D721Med (cell line): ENCODE results near the gene AZI2.
A peak's percentile ranks its signal among the peaks of the same experiment; 100 is the strongest.

ENCODE experiments used
- DNase-seq: peaks from one replicate; pipeline ENCODE4 v3.0.0; 2011; ENCODE audit warnings: low spot score; ENCODE audit not compliant: insufficient read length
- FAIRE-seq: peaks from 2 replicates; lab custom pipeline; 2011; peaks lifted over from hg19 to GRCh38; lab: Jason Lieb, UNC
- CTCF ChIP-seq: IDR thresholded peaks from 2 replicates; pipeline ENCODE4 v1.5.1; 2012; ENCODE audit warnings: mild to moderate bottlenecking, control low read depth; ENCODE audit not compliant: insufficient read depth; ENCODE audit errors: missing control alignments

The AZI2 gene

DNA sequence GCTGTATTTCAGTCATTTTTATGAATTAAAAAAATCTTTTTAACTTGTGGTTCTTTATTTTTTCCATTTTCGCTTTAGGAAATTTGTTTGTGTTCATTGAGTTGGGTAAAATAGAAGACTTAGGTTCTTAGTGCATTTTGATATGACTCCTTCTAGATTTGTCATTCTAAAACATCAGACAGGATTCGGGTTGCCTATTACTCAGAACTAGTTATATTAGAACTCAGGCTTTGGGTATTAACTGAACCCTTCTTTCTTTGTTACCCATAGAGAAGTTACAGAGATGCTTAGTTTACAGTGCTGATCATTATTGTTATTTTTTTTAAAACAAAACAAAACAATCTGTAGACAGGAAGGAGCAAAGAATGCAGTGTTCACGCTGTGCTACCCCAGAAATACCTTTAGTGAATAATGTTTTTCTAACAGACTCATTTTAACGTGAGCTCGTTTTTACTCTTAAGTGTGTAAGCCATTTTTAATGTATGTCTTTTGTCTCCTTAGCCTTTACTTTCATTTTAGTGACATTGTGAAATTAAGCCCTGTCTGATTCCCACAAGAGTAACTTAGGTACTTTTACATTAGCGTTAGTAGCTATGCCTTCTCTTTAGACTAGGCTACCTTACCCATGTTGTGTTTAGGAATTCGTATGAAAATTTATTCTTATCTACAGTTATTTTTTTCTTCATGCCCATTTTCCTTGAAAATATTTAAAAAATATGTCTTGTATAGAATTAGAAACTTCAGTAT is 53.8 kb downstream of the AZI2 start:
- no peak for DNase-seq
- TF ChIP-seq CTCF = no peak
- no peak for FAIRE-seq

- FAIRE-seq (no peak), DNase-seq (no peak)
- TF ChIP-seq CTCF = no peak
Observed at GRCh38 chr3:28292622-28293021, 56.0 kb downstream of the AZI2 start.

- DNase-seq (no peak), FAIRE-seq (no peak)
- no peak for TF ChIP-seq CTCF
Observed at GRCh38 chr3:28291577-28291976, 57.0 kb downstream of the AZI2 start.

GRCh38 chr3:28290863-28291300 is 57.7 kb downstream of the AZI2 start:
- FAIRE-seq (no peak), DNase-seq (no peak)
- no peak for TF ChIP-seq CTCF

GRCh38 chr3:28287046-28287445 is 61.6 kb downstream of the AZI2 start:
- no peak for TF ChIP-seq CTCF
- DNase-seq (no peak), FAIRE-seq (no peak)

DNA sequence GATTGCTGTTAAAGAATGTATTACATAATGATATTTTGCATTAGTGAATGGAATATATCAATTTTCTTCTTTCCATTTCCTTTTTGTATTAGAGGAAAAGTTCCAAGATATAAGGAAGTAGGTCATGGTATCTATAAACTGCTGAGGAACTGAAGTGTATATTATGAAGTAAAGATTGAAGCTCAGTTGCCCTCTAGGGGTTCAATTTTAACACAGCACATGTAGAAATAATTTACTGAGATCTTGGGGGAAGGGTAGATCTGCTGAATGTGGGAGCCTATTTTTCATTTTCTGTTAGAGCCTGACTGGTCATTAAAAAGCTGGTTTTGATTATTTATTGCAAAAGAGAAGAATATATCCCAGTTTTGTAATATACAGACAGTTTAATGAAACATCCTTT is 62.0 kb downstream of the AZI2 start:
- DNase-seq = no peak
- TF ChIP-seq CTCF = peak; percentile 63
- FAIRE-seq = peak; percentile 77

DNA sequence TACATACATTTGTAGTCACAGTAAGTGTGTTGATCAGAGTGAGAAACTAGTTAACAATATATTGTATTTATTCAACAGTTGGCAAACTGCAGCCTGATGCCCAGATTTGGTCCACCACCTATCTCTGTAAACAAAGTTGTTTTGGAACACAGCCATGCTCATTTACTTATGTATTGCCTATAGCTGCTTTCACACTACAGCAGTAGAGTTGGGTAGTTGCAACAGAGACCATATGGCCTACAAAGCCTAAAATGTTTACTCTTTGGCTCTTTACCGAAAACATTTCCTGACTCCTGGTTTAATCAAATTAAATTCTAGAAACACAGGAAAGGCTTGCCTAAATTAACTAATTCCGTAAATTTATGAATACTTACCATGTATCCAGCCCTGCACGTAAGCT is 67.8 kb downstream of the AZI2 start:
- DNase-seq (no peak), FAIRE-seq (no peak)
- TF ChIP-seq CTCF = no peak
